ENCODE data around the gene RYR1.

RYR1 gene

GRCh38 chr19:38394488-38394887, 39.0 kb upstream of the RYR1 start:
- peaks cover 27% of the 10 kb centered on the region for H3K27me3 ChIP-seq (ENCODE audit: insufficient read depth, poor library complexity, severe bottlenecking)
- no peak for DNase-seq (ENCODE audit: low read depth in 1 of 2, low spot score in 1 of 2)
- no peak for TF ChIP-seq REST (IDR thresholded peaks at IDR 0.05; ENCODE audit: insufficient replicate concordance, low read depth)

GRCh38 chr19:38395381-38396114, 37.9 kb upstream of the RYR1 start:
- no peak overlapping the region for H3K27ac ChIP-seq (replicated peaks)
- no peak for DNase-seq (ENCODE audit: low read depth in 1 of 2, low spot score in 1 of 2)
- TF ChIP-seq REST (IDR thresholded peaks at IDR 0.05; ENCODE audit: insufficient replicate concordance, low read depth) = no peak
- TF ChIP-seq, protein P1, sequence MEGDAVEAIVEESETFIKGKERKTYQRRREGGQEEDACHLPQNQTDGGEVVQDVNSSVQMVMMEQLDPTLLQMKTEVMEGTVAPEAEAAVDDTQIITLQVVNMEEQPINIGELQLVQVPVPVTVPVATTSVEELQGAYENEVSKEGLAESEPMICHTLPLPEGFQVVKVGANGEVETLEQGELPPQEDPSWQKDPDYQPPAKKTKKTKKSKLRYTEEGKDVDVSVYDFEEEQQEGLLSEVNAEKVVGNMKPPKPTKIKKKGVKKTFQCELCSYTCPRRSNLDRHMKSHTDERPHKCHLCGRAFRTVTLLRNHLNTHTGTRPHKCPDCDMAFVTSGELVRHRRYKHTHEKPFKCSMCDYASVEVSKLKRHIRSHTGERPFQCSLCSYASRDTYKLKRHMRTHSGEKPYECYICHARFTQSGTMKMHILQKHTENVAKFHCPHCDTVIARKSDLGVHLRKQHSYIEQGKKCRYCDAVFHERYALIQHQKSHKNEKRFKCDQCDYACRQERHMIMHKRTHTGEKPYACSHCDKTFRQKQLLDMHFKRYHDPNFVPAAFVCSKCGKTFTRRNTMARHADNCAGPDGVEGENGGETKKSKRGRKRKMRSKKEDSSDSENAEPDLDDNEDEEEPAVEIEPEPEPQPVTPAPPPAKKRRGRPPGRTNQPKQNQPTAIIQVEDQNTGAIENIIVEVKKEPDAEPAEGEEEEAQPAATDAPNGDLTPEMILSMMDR (IDR thresholded peaks at IDR 0.05; ENCODE audit: insufficient read depth, low read length) = no peak
- no peak for TF ChIP-seq GABPA (IDR thresholded peaks at IDR 0.05; ENCODE audit: low read depth)
- TF ChIP-seq POLR2AphosphoS5 (IDR thresholded peaks at IDR 0.05; ENCODE audit: low read depth) = no peak
- no peak for TF ChIP-seq SPI1 (IDR thresholded peaks at IDR 0.05; ENCODE audit: borderline replicate concordance, low read depth)
- no peak overlapping the region for H3K4me3 ChIP-seq (replicated peaks; ENCODE audit: insufficient read depth, low read length)
- peaks cover 22% of the 10 kb centered on the region for H3K27me3 ChIP-seq (ENCODE audit: insufficient read depth, poor library complexity, severe bottlenecking)

More at GRCh38 chr19:38394488-38394887, 39.0 kb upstream of the RYR1 start:
- Histone ChIP-seq H3K4me3 (replicated peaks; ENCODE audit: insufficient read depth, low read length) (no peak overlapping the region), H3K27ac (replicated peaks) (no peak overlapping the region)

DNA sequence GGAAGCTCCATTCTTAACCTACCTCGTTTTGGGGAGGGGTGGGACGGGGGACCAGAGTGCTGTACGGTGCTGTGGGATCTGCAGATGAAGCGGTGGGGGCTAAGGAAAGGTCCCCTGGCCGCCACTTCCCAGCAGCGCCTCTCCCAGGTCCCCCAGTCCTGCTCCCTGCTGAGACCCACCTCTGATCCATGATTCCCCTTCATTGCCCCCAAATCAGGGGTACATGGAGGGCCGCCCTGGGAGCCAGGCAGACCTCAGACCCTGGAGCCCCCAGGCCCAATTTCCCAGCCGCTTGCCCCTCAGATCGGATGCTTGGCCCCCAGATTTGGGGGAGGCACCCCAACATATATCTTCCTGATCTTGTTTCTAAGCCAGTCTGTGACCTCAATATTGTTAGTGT, 34.4 kb upstream of the RYR1 start:
- H3K4me3 ChIP-seq (replicated peaks; ENCODE audit: insufficient read depth, low read length) = no peak overlapping the region
- H3K27me3 ChIP-seq (ENCODE audit: insufficient read depth, poor library complexity, severe bottlenecking) = peaks cover 16% of the 10 kb centered on the region
- no peak for DNase-seq (ENCODE audit: low read depth in 1 of 2, low spot score in 1 of 2)
- H3K27ac ChIP-seq (replicated peaks) = no peak overlapping the region
- TF ChIP-seq, protein P1 (IDR thresholded peaks at IDR 0.05; ENCODE audit: insufficient read depth, low read length) = no peak
- TF ChIP-seq REST (IDR thresholded peaks at IDR 0.05; ENCODE audit: insufficient replicate concordance, low read depth) (no peak), GABPA (IDR thresholded peaks at IDR 0.05; ENCODE audit: low read depth) (no peak), POLR2AphosphoS5 (IDR thresholded peaks at IDR 0.05; ENCODE audit: low read depth) (no peak), SPI1 (IDR thresholded peaks at IDR 0.05; ENCODE audit: borderline replicate concordance, low read depth) (no peak)

All from HL-60 (cell line).